HEK293T (cell line): Measurements from ENCODE around the gene ANKRD40CL.

Source experiments
- CTCF ChIA-PET: fragments of 350-600 bp; formaldehyde crosslinking; extraction: SDS; loops from one replicate; lab custom pipeline; 2021; ENCODE audit warnings: antibody characterized with exemption, inconsistent platforms; lab: Yijun Ruan, JAX
- POLR2A ChIA-PET: fragments of 350-600 bp; formaldehyde crosslinking; extraction: SDS; loops from one replicate; lab custom pipeline; 2020; ENCODE audit warnings: antibody characterized with exemption, inconsistent platforms; lab: Yijun Ruan, JAX
- DNase-seq: peaks from one replicate; pipeline ENCODE4 v3.0.0; 2012; ENCODE audit warnings: mixed read lengths; ENCODE audit errors: extremely low spot score
- ARNT ChIP-seq: fragments of 450-650 bp; IDR thresholded peaks from 2 replicates; pipeline ENCODE4 v1.6.1; 2017; ENCODE audit warnings: mild to moderate bottlenecking
- BHLHE40 ChIP-seq: fragments of 450-650 bp; IDR thresholded peaks from 2 replicates; pipeline ENCODE4 v1.6.1; 2016; ENCODE audit warnings: mild to moderate bottlenecking, moderate library complexity, borderline replicate concordance
- CTBP1 ChIP-seq: fragments of 450-650 bp; IDR thresholded peaks from 2 replicates; pipeline ENCODE4 v1.6.1; 2016; ENCODE audit warnings: borderline replicate concordance
- ELF4 ChIP-seq: fragments of 450-650 bp; IDR thresholded peaks from 2 replicates; pipeline ENCODE4 v1.6.1; 2017; ENCODE audit warnings: antibody characterized with exemption
- FOXA1 ChIP-seq: fragments of 450-650 bp; IDR thresholded peaks from 2 replicates; pipeline ENCODE4 v1.6.1; 2016; ENCODE audit warnings: mild to moderate bottlenecking
- FOXK2 ChIP-seq: fragments of 450-650 bp; IDR thresholded peaks from 2 replicates; pipeline ENCODE4 v1.6.1; 2016; ENCODE audit warnings: mild to moderate bottlenecking
- FOXM1 ChIP-seq: fragments of 450-650 bp; IDR thresholded peaks from 2 replicates; pipeline ENCODE4 v1.6.1; 2017; ENCODE audit warnings: mild to moderate bottlenecking, borderline replicate concordance
- HDGF ChIP-seq: fragments of 450-650 bp; IDR thresholded peaks from 2 replicates; pipeline ENCODE4 v1.6.1; 2017; ENCODE audit warnings: antibody characterized with exemption, borderline replicate concordance
- L3MBTL2 ChIP-seq: fragments of 450-650 bp; conservative IDR thresholded peaks from 2 replicates; pipeline ENCODE4 v1.6.1; 2016; ENCODE audit warnings: mild to moderate bottlenecking
- LEF1 ChIP-seq: fragments of 450-650 bp; IDR thresholded peaks from 2 replicates; pipeline ENCODE4 v1.6.1; 2017; ENCODE audit warnings: mild to moderate bottlenecking, borderline replicate concordance
- NFRKB ChIP-seq: fragments of 450-650 bp; IDR thresholded peaks from 2 replicates; pipeline ENCODE4 v1.6.1; 2016; ENCODE audit warnings: mild to moderate bottlenecking, moderate library complexity
- SP1 ChIP-seq: fragments of 450-650 bp; IDR thresholded peaks from 2 replicates; pipeline ENCODE4 v1.6.1; 2017
- SUZ12 ChIP-seq: fragments of 450-650 bp; IDR thresholded peaks from 2 replicates; pipeline ENCODE4 v1.6.1; 2016; ENCODE audit warnings: mild to moderate bottlenecking
- TARDBP ChIP-seq: fragments of 450-650 bp; IDR thresholded peaks from 2 replicates; pipeline ENCODE4 v1.6.1; 2016
- ZNF384 ChIP-seq: fragments of 450-650 bp; IDR thresholded peaks from 2 replicates; pipeline ENCODE4 v1.6.1; 2016
- TF ChIP-seq, protein P1 (sequence below): fragments of 450-650 bp; IDR thresholded peaks from 2 replicates; pipeline ENCODE4 v1.6.1; 2016

Gene ANKRD40CL

DNA sequence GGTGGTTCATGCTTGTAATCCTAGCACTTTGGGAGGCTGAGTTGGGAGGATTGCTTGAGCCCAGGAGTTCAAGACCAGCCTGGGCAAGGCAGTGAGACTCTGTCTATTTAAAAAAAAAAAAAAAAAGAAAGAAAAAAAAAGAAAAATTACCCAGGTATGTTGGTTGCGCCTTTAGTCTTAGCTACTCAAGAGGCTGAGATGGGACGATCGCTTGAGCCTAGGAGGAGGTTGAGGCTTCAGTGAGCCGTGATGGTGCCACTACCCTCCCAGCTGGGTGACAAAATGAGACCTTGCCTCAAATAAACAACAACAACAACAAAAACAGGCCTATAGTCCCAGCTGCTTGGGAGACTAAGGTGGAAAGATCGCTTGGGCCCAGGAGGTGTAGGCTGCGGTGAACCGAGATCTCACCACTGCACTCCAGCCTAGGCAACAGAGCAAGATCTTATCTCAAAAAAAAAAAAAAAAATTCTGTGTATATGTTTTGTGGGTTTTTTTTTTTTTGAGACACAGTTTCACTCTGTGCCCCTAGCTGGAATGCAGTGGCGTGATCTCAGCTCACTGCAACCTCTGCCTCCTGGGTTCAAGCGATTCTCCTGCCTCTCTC is 12.5 kb upstream of the ANKRD40CL start:
- DNase-seq, result no peak
- POLR2A ChIA-PET, result no interaction called here

DNA sequence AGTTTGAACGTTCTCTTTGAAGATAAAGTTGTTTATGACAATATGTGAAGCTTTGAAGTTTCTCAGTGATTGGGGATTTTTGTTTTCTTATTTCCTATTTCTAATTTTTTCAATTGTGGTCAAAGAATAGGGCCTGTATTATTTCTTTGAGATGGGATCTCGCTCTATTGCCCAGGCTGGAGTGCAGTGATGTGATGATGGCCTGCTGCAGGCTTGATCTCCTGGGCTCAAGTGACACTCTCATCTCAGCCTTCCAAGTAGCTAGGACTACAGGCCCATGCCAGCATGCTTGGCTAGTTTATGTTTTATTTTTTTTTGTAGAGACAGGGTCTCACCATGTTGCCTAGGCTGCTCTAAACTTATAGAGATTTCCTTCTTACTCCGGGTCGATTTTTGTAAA is 11.7 kb upstream of the ANKRD40CL start:
- ChIA-PET POLR2A (no interaction called here), CTCF (interaction anchor here (1.0 to 2.8 kb wide), 2 partner anchors 73 to 88 kb away, joined by 3 to 8 read pairs; no protein-coding TSS in a partner anchor)
- DNase-seq, result no peak
- TF ChIP-seq FOXA1 (no peak), ELF4 (no peak), LEF1 (no peak), BHLHE40 (no peak), TARDBP (no peak), FOXM1 (no peak), ARNT (no peak), SUZ12 (no peak), CTBP1 (no peak), NFRKB (no peak), FOXK2 (no peak), HDGF (no peak)
- TF ChIP-seq, protein P1, sequence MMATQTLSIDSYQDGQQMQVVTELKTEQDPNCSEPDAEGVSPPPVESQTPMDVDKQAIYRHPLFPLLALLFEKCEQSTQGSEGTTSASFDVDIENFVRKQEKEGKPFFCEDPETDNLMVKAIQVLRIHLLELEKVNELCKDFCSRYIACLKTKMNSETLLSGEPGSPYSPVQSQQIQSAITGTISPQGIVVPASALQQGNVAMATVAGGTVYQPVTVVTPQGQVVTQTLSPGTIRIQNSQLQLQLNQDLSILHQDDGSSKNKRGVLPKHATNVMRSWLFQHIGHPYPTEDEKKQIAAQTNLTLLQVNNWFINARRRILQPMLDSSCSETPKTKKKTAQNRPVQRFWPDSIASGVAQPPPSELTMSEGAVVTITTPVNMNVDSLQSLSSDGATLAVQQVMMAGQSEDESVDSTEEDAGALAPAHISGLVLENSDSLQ, result no peak

More for the DNA sequence above, 12.5 kb upstream of the ANKRD40CL start:
- TF ChIP-seq BHLHE40 (no peak), SUZ12 (no peak), ELF4 (no peak), FOXK2 (no peak), FOXM1 (no peak), SP1 (no peak), ZNF384 (no peak), TARDBP (no peak), HDGF (no peak)
- CTCF ChIA-PET, result interaction anchor here (1.0 to 2.8 kb wide), 2 partner anchors 37 to 72 kb away, joined by 3 to 8 read pairs; no protein-coding TSS in a partner anchor

DNA sequence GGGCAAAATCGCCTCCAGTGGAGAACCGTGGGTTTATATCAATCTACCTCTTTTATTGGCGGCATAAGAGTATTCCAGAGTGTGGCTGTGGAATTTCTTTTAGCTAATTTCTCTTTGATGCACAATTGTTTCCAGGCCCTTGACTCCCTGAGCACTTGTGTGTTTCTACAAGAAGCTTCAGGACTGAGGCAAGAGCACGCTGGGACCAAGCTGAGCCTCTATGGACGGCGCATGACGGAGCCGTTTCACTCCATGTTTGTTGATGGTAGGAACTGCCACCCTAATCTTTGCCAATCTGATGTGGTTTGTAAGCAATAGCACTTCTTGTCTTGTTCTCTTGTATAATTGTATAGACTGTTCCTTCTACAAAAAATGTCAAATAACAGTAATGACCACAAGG is 11.2 kb upstream of the ANKRD40CL start:
- TF ChIP-seq TARDBP, result no peak
- TF ChIP-seq ARNT, result no peak
- TF ChIP-seq ELF4, result no peak
- no peak for TF ChIP-seq ZNF384
- no peak for TF ChIP-seq L3MBTL2
- DNase-seq, result no peak
- CTCF ChIA-PET, result interaction anchor here (1.0 to 2.8 kb wide), 2 partner anchors 73 to 88 kb away, joined by 3 to 8 read pairs; no protein-coding TSS in a partner anchor
- POLR2A ChIA-PET, result interaction anchor here (1.0 kb wide), 1 partner anchor 15 kb away, joined by 3 read pairs; no protein-coding TSS in a partner anchor

DNA sequence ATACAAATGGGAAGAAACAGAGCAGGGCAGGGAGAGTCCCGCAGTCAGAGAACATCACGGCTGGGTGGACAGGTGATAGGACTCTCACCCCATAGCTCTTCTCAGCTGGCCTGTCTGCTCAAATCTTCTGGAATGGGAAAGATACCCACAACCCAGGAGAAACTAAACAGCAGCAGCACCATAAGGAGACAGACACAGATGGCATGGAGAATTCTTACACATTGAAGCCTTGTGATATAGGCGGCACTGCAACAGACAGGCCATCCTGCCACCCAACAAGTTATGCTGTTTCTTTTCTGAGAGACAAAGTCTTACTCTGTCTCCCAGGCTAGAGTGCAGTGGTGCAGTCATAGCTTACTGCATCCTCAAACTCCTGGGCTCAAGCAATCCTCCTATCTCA is 8.6 kb upstream of the ANKRD40CL start:
- POLR2A ChIA-PET, result interaction anchor here (0.6 kb wide), 1 partner anchor 18 kb away, joined by 5 read pairs; no protein-coding TSS in a partner anchor
- TF ChIP-seq SUZ12, result no peak
- no peak for TF ChIP-seq ZNF384
- no peak for TF ChIP-seq L3MBTL2
- TF ChIP-seq CTBP1, result no peak
- TF ChIP-seq LEF1, result no peak
- CTCF ChIA-PET, result interaction anchor here (0.6 kb wide), 1 partner anchor 66 kb away, joined by 3 read pairs; no protein-coding TSS in a partner anchor
- no peak for DNase-seq

DNA sequence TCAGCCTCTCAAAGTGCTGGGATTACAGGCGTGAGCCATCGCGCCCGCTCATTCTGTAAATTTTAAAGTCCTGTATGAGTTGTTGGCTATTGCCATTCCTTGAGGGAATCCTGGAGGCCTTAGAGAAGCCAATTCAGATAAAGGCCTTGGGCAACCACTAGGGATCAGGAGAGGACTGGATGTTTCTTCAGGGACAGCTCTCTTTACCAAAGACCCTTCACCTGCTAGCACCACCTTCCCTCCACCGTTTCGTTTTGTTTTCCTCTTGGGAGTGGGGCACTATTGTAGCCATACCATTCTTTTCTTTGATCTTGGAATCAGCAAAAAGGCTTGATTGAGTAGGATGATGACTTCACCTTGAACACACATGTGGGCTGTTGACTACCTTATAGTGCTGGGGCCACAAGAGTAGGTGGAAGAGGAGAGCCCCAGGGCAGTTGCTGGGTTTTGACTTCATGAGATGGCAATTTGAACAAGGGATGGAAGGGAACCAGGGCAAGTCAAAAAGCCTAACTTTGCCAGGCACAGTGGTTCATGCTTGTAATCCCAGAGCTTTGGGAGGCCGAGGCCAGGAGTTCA is 7.0 kb upstream of the ANKRD40CL start:
- ChIA-PET CTCF (no interaction called here), POLR2A (no interaction called here)
- DNase-seq, result no peak
- no peak for TF ChIP-seq SP1
- no peak for TF ChIP-seq BHLHE40
- no peak for TF ChIP-seq FOXK2
- TF ChIP-seq HDGF, result no peak
- no peak for TF ChIP-seq ARNT
- TF ChIP-seq, protein P1, result no peak

DNA sequence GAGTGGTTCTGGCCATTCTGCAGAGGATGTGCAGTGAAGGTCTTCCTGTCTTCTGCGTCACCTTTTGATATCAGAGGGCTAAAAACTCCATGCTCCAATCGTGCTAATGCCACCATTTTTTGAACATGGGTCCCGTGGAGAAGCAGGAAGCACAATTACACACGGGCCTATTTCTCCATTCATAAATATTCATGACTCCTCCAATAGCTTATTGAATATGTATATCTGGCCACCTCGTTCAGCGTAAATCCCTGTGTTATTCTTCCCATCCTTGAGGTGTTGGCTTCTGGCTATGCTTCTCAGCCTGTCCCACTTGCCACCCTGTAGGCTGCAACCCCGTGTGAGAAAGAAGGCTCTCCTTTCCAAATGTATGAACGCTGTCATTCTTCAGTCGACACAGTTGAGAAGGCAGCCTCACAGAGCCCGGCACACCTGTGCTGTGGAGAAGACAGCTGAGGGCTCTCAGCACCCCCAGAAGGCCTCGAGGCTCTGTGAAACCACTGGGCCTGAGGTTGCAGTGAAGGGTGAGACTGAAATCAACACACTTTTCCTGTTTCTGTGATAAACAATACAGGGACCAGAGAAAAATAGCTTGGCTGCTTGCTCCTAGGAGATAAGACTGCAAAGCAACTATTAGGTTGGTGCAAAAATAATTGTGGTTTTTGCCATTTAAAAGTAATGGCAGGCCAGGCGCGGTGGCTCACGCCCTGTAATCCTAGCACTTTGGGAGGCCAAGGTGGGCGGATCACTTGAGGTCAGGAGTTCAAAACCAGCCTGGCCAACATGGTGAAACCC is 4.9 kb upstream of the ANKRD40CL start:
- DNase-seq, result no peak
- TF ChIP-seq, protein P1, result no peak
- TF ChIP-seq CTBP1 (no peak), HDGF (no peak), TARDBP (no peak), ZNF384 (no peak), ELF4 (no peak), SP1 (no peak), FOXM1 (no peak)
- ChIA-PET CTCF (interaction anchor here (1.8 kb wide), 1 partner anchor 11 kb away, joined by 6 read pairs; no protein-coding TSS in a partner anchor), POLR2A (interaction anchor here (1.0 kb wide), 1 partner anchor 9 kb away, joined by 3 read pairs; no protein-coding TSS in a partner anchor)
